Astrocyte (in vitro differentiated cells and primary cell): ENCODE results near the gene TMED8. TPM values are rescaled to one million over a fixed set of nuclear protein-coding genes. Genes with fewer than 3 reads are reported as not detected.

Experiments
- DNase-seq: peaks from one replicate; pipeline ENCODE4 v3.0.0-alpha.2; 2010; ENCODE audit warnings: low read depth
- FAIRE-seq: peaks from 2 replicates; lab custom pipeline; 2011; peaks lifted over from hg19 to GRCh38; lab: Jason Lieb, UNC
- H2AFZ ChIP-seq: 2 replicates; pipeline ENCODE4 v1.6.0; 2012; ENCODE audit warnings: low read depth, low read length, inconsistent platforms
- H3K27ac ChIP-seq: 2 replicates; pipeline ENCODE4 v1.5.1; 2011; ENCODE audit warnings: low read depth, low read length, inconsistent platforms
- H3K27me3 ChIP-seq: 2 replicates; pipeline ENCODE4 v1.6.0; 2011; ENCODE audit warnings: low read length, inconsistent platforms; ENCODE audit not compliant: insufficient read depth
- H3K36me3 ChIP-seq: 2 replicates; pipeline ENCODE4 v1.5.1; 2011; ENCODE audit warnings: low read length, inconsistent platforms; ENCODE audit not compliant: insufficient read depth
- H3K4me1 ChIP-seq: 2 replicates; pipeline ENCODE4 v1.5.1; 2011; ENCODE audit warnings: low read length, inconsistent platforms; ENCODE audit not compliant: insufficient read depth
- H3K4me2 ChIP-seq: 2 replicates; pipeline ENCODE4 v1.6.0; 2012; ENCODE audit warnings: low read length, inconsistent platforms
- H3K4me3 ChIP-seq: 2 replicates; pipeline ENCODE4 v1.5.1; 2011; ENCODE audit warnings: low read depth, mild to moderate bottlenecking, low read length, inconsistent platforms; ENCODE audit not compliant: insufficient read depth
- H3K79me2 ChIP-seq: 2 replicates; pipeline ENCODE4 v1.6.0; 2012; ENCODE audit warnings: mild to moderate bottlenecking, low read length, inconsistent platforms; ENCODE audit not compliant: insufficient read depth
- H3K9ac ChIP-seq: 2 replicates; pipeline ENCODE4 v1.6.0; 2012; ENCODE audit warnings: mild to moderate bottlenecking, low read length, inconsistent platforms
- H3K9me3 ChIP-seq: 2 replicates; pipeline ENCODE4 v1.5.1; 2012; ENCODE audit warnings: low read depth, mild to moderate bottlenecking, low read length, inconsistent platforms; ENCODE audit not compliant: insufficient read depth
- H4K20me1 ChIP-seq: 2 replicates; pipeline ENCODE4 v1.6.0; 2012; ENCODE audit warnings: low read length, inconsistent platforms; ENCODE audit not compliant: insufficient read depth
- H3K27ac Mint-ChIP-seq: one replicate; pipeline ENCODE4 v1.8.0; 2021; ENCODE audit warnings: mild to moderate bottlenecking, mixed read lengths; ENCODE audit not compliant: unreplicated experiment
- H3K27me3 Mint-ChIP-seq: one replicate; pipeline ENCODE4 v1.8.0; 2021; ENCODE audit warnings: low read depth, mixed read lengths; ENCODE audit not compliant: unreplicated experiment
- H3K36me3 Mint-ChIP-seq: one replicate; pipeline ENCODE4 v1.8.0; 2021; ENCODE audit warnings: low read depth, mixed read lengths; ENCODE audit not compliant: unreplicated experiment
- H3K4me1 Mint-ChIP-seq: one replicate; pipeline ENCODE4 v1.8.0; 2021; ENCODE audit warnings: low read depth, mixed read lengths; ENCODE audit not compliant: unreplicated experiment
- H3K4me3 Mint-ChIP-seq: one replicate; pipeline ENCODE4 v1.8.0; 2021; ENCODE audit warnings: mild to moderate bottlenecking, moderate library complexity, mixed read lengths; ENCODE audit not compliant: unreplicated experiment
- H3K9me3 Mint-ChIP-seq: one replicate; pipeline ENCODE4 v1.8.0; 2021; ENCODE audit warnings: mild to moderate bottlenecking, mixed read lengths; ENCODE audit not compliant: unreplicated experiment
- CTCF ChIP-seq: IDR thresholded peaks from 2 replicates; pipeline ENCODE4 v1.5.1; 2011; ENCODE audit warnings: low read depth, mild to moderate bottlenecking, inconsistent platforms, low read length, moderate library complexity; ENCODE audit not compliant: insufficient read depth
- EZH2 ChIP-seq: IDR thresholded peaks from 2 replicates; pipeline ENCODE4 v1.6.1; 2012; ENCODE audit warnings: mild to moderate bottlenecking, low read length, inconsistent platforms; ENCODE audit not compliant: insufficient read depth
- total RNA-seq: library from RNA; stranded (reverse); gene quantifications from 2 replicates; pipeline ENCODE4 v1.2.1, GENCODE V29; 2021

TMED8 gene
- total RNA-seq, 1 donor from 2014 or later: 10.2 TPM

DNA sequence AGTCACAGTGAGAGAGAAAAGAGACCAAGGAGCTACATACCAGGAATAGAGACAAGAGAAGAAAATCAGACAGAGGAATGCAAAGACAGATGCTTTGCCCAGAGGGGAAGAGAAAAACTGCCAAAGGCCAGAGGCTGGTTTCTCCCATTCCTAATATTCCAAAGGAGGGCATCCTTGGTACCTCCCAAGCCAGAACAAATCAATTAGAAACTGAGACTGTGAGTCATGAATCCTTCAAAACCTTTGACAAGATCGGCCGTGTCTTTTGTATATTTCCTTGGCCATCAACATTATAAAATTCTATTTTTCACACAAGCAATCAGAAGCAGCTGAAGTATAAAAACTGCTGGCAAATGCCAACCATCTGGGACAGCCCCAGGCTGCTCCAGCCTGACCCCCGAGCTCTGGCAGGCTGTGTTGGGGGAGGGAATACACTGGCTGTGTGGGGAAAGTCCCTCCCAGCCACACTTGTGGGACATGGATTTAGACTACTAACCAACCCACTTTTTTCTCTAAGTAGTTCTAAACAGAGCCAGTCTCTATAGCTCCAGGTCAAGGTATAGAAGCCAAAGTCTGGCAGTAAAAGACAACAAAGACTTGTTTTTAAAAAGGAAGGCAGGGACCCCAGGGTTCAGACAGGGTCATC is 69.9 kb downstream of the TMED8 start:
- Mint-ChIP-seq H3K36me3 (peaks cover 6% of the 10 kb centered on the region), H3K9me3 (no peaks in the 10 kb centered on the region), H3K4me3 (peak overlapping the region; percentile 67), H3K27ac (peak overlapping the region; percentile 95), H3K27me3 (no peaks in the 10 kb centered on the region), H3K4me1 (peaks cover 52% of the 10 kb centered on the region)
- Histone ChIP-seq H3K27me3 (no peaks in the 10 kb centered on the region), H2AFZ (no peak overlapping the region), H3K27ac (peak overlapping the region; percentile 49), H3K79me2 (peaks cover 4% of the 10 kb centered on the region), H4K20me1 (no peaks in the 10 kb centered on the region), H3K4me1 (peaks cover 55% of the 10 kb centered on the region), H3K4me3 (no peak overlapping the region), H3K9me3 (no peaks in the 10 kb centered on the region), H3K9ac (peak overlapping the region; percentile 42), H3K36me3 (no peaks in the 10 kb centered on the region), H3K4me2 (peak overlapping the region; percentile 62)
- no peak for TF ChIP-seq EZH2
- TF ChIP-seq CTCF: no peak
- FAIRE-seq: peak; percentile 32
- DNase-seq: peak; percentile 37

GRCh38 chr14:77306416-77306815 is 70.5 kb downstream of the TMED8 start:
- Histone ChIP-seq H3K9me3 (no peaks in the 10 kb centered on the region), H4K20me1 (no peaks in the 10 kb centered on the region), H2AFZ (no peak overlapping the region), H3K9ac (peak overlapping the region; percentile 42), H3K27me3 (no peaks in the 10 kb centered on the region), H3K36me3 (no peaks in the 10 kb centered on the region), H3K27ac (peak overlapping the region; percentile 49), H3K4me1 (peaks cover 61% of the 10 kb centered on the region), H3K79me2 (peaks cover 2% of the 10 kb centered on the region), H3K4me3 (no peak overlapping the region), H3K4me2 (peak overlapping the region; percentile 62)
- TF ChIP-seq EZH2: no peak
- no peak for TF ChIP-seq CTCF
- H3K36me3 Mint-ChIP-seq: peaks cover 6% of the 10 kb centered on the region
- H3K27me3 Mint-ChIP-seq: no peaks in the 10 kb centered on the region
- peak overlapping the region; percentile 70 for H3K4me3 Mint-ChIP-seq
- no peaks in the 10 kb centered on the region for H3K9me3 Mint-ChIP-seq
- H3K4me1 Mint-ChIP-seq: peaks cover 52% of the 10 kb centered on the region
- FAIRE-seq: no peak
- no peak for DNase-seq
- H3K27ac Mint-ChIP-seq: peak overlapping the region; percentile 95

GRCh38 chr14:77305696-77306095 is 71.2 kb downstream of the TMED8 start:
- Histone ChIP-seq H3K36me3 (no peaks in the 10 kb centered on the region), H3K9me3 (no peaks in the 10 kb centered on the region), H3K79me2 (no peaks in the 10 kb centered on the region), H3K4me1 (peaks cover 65% of the 10 kb centered on the region), H2AFZ (no peak overlapping the region), H3K9ac (no peak overlapping the region), H3K27ac (no peak overlapping the region), H3K4me2 (no peak overlapping the region), H3K4me3 (no peak overlapping the region), H3K27me3 (no peaks in the 10 kb centered on the region), H4K20me1 (no peaks in the 10 kb centered on the region)
- DNase-seq: no peak
- TF ChIP-seq CTCF (no peak), EZH2 (no peak)
- H3K36me3 Mint-ChIP-seq: peaks cover 6% of the 10 kb centered on the region
- no peaks in the 10 kb centered on the region for H3K27me3 Mint-ChIP-seq
- no peak for FAIRE-seq
- H3K4me3 Mint-ChIP-seq: no peak overlapping the region
- H3K9me3 Mint-ChIP-seq: no peaks in the 10 kb centered on the region
- H3K27ac Mint-ChIP-seq: no peak overlapping the region
- peaks cover 55% of the 10 kb centered on the region for H3K4me1 Mint-ChIP-seq
